K562 (cell line): Measurements from ENCODE around the gene SCYL1. TPM values are rescaled to one million over a fixed set of nuclear protein-coding genes. Genes with fewer than 3 reads are reported as not detected.
A peak's percentile ranks its signal among the peaks of the same experiment; 100 is the strongest.

Source experiments
- AFF4 ChIP-seq: sonication (generic); formaldehyde crosslinking; IDR thresholded peaks from 2 replicates; pipeline ENCODE4 v1.8.0; 2023; ENCODE audit warnings: mild to moderate bottlenecking, missing genetic modification reagents
- E2F4 ChIP-seq: sonication (generic); formaldehyde crosslinking; IDR thresholded peaks from 2 replicates; pipeline ENCODE4 v1.8.0; 2022; ENCODE audit warnings: mild to moderate bottlenecking, low read depth, missing genetic modification reagents
- ERF ChIP-seq: fragments of 450-650 bp; formaldehyde crosslinking; IDR thresholded peaks from 2 replicates; pipeline ENCODE4 v1.4.0; 2020; ENCODE audit warnings: mild to moderate bottlenecking, mixed read lengths
- HOXB6 ChIP-seq: fragments of 250-450 bp; sonication (Bioruptor Pico); IDR thresholded peaks from 2 replicates; pipeline ENCODE4 v1.5.1; 2022; ENCODE audit warnings: mild to moderate bottlenecking, borderline replicate concordance
- PHF8 ChIP-seq: fragments of 200-600 bp; sonication (generic); IDR thresholded peaks from 2 replicates; pipeline ENCODE4 v1.6.1; 2012; ENCODE audit warnings: mixed run types, mild to moderate bottlenecking, inconsistent platforms, low read length, moderate library complexity, borderline replicate concordance
- POLR3A ChIP-seq: IDR thresholded peaks from 2 replicates; pipeline ENCODE4 v1.6.1; 2011; ENCODE audit warnings: borderline replicate concordance, mild to moderate bottlenecking, moderate library complexity; ENCODE audit not compliant: insufficient read length, insufficient read depth; ENCODE audit errors: extremely low read depth
- RBFOX2 ChIP-seq: fragments of 200-400 bp; formaldehyde crosslinking; IDR thresholded peaks from 2 replicates; pipeline ENCODE4 v1.6.1; 2017; ENCODE audit warnings: low read depth, mild to moderate bottlenecking, low read length, moderate library complexity
- RBM22 ChIP-seq: fragments of 200-400 bp; formaldehyde crosslinking; IDR thresholded peaks from 2 replicates; pipeline ENCODE4 v1.6.1; 2018; ENCODE audit warnings: low read length, low read depth; ENCODE audit not compliant: poor library complexity, severe bottlenecking
- THAP7 ChIP-seq: fragments of 250-450 bp; sonication (Bioruptor Pico); IDR thresholded peaks from 2 replicates; pipeline ENCODE4 v1.5.0; 2021
- USF1 ChIP-seq: sonication (generic); formaldehyde crosslinking; IDR thresholded peaks from 2 replicates; pipeline ENCODE4 v1.9.0; 2022; ENCODE audit warnings: mild to moderate bottlenecking, missing genetic modification reagents
- ZBTB7A ChIP-seq: IDR thresholded peaks from 2 replicates; pipeline ENCODE4 v1.6.1; 2011; ENCODE audit warnings: low read depth, mild to moderate bottlenecking, low read length, moderate library complexity, borderline replicate concordance; ENCODE audit not compliant: control insufficient read depth
- ZBTB9 ChIP-seq: fragments of 450-650 bp; formaldehyde crosslinking; IDR thresholded peaks from 2 replicates; pipeline ENCODE4 v1.4.0; 2020; ENCODE audit warnings: mild to moderate bottlenecking, moderate library complexity
- ZEB2 ChIP-seq: fragments of 450-650 bp; IDR thresholded peaks from 2 replicates; pipeline ENCODE4 v1.6.1; 2016
- ZNF408 ChIP-seq: fragments of 250-450 bp; sonication (Bioruptor Pico); IDR thresholded peaks from 2 replicates; pipeline ENCODE4 v1.4.0; 2020; ENCODE audit warnings: low read depth, mild to moderate bottlenecking, moderate library complexity
- ZNF75A ChIP-seq: fragments of 450-650 bp; formaldehyde crosslinking; IDR thresholded peaks from 2 replicates; pipeline ENCODE4 v1.4.0; 2020; ENCODE audit warnings: mild to moderate bottlenecking
- polyA plus RNA-seq, 8 experiments: library from polyadenylated mRNA; depleted of rRNA in 4 of 8; stranded (reverse) in 5 of 8; unstranded in 3 of 8; fragments of >200 nt; fragmentation: Nextera tagmentation in 2 of 8; fragmentation: Illumina TruSeq in 1 of 8; extraction: Ambion mirVana in 2 of 8; extraction: Trizol in 1 of 8; gene quantifications; 2 replicates each; pipeline versions ENCODE4 v1.2.1 to v1.2.3, GENCODE V29; 2011 to 2014; ENCODE audit warnings: inconsistent platforms in 1 of 8, missing spikeins in 1 of 8
- total RNA-seq, 7 experiments: library from RNA; depleted of rRNA in 6 of 7; stranded (reverse); fragments of >200 nt in 6 of 7; fragmentation: Illumina TruSeq in 2 of 7; extraction: Trizol in 2 of 7; gene quantifications; 2 replicates each; pipeline versions ENCODE4 v1.2.1 to v1.2.3, GENCODE V29; 2011 to 2021; ENCODE audit warnings: low replicate concordance in 1 of 7

Gene SCYL1
- total and polyA plus RNA-seq, 9 of the 15 experiments (the other 6 are each of a cell fraction or from before 2014, with no cell fraction given) = 1.9 to 145 (median 57.6) TPM

- TF ChIP-seq ZNF75A (CRISPR knock-in tag) (no peak), ZBTB9 (CRISPR knock-in tag) (peak; percentile 17; the same call in 1 of the 2 replicates), RBFOX2 (peak; percentile 91), AFF4 (CRISPR knock-in tag) (peak; percentile 100), HOXB6 (CRISPR knock-in tag) (no peak), THAP7 (CRISPR knock-in tag) (0 out of 2 replicates have a peak, but pooled peaks have one; percentile 51), RBM22 (peak; percentile 99), ZEB2 (no peak), USF1 (CRISPR knock-in tag) (no peak), ERF (peak; percentile 97), E2F4 (CRISPR knock-in tag) (peak; percentile 28; the same call in 1 of the 2 replicates), PHF8 (peak; percentile 31), POLR3A (no peak), ZNF408 (CRISPR knock-in tag) (no peak), ZBTB7A (no peak)
Measured at GRCh38 chr11:65500387-65501185, 24.3 kb upstream of the SCYL1 start (continued).
